Thoracic aorta (tissue), 2 donors: ENCODE results near the gene CYTH1. TPM values are rescaled to one million over a fixed set of nuclear protein-coding genes. Genes with fewer than 3 reads are reported as not detected.

ENCODE experiments used
- ATAC-seq: fragments of 150-250 bp; one replicate; pipeline ENCODE4 v1.8.0; 2017; ENCODE audit warnings: low read depth; ENCODE audit not compliant: insufficient number of reproducible peaks, low FRiP score
- DNase-seq: peaks from one replicate; pipeline ENCODE4 v3.0.0-alpha.2; 2020; ENCODE audit warnings: low spot score
- H3K27ac ChIP-seq, 2 donors: fragments of 200-600 bp; sonication (generic); 1 replicate in 1 of 2; 2 replicates in 1 of 2; pipeline ENCODE4 v1.5.1; 2016; ENCODE audit warnings: mild to moderate bottlenecking in 2 of 2, moderate library complexity in 2 of 2
- H3K27me3 ChIP-seq: fragments of 200-600 bp; sonication (generic); replicated peaks from 2 replicates; pipeline ENCODE4 v1.6.0; 2016; ENCODE audit warnings: mild to moderate bottlenecking; ENCODE audit not compliant: insufficient read depth
- H3K36me3 ChIP-seq: fragments of 200-600 bp; sonication (generic); one replicate; pipeline ENCODE4 v1.5.1; 2016
- H3K4me1 ChIP-seq, 2 donors: fragments of 200-600 bp; sonication (generic); 1 replicate in 1 of 2; 2 replicates in 1 of 2; pipeline versions ENCODE4 v1.5.1 to v1.6.0; 2016; ENCODE audit warnings: low read depth in 2 of 2, mild to moderate bottlenecking in 1 of 2; ENCODE audit not compliant: control insufficient read depth in 1 of 2
- H3K4me3 ChIP-seq: fragments of 200-600 bp; sonication (generic); 2 replicates; pipeline ENCODE4 v1.5.1; 2016; ENCODE audit warnings: mild to moderate bottlenecking
- H3K9me3 ChIP-seq: fragments of 200-600 bp; sonication (generic); 2 replicates; pipeline ENCODE4 v1.5.1; 2016
- CTCF ChIP-seq: fragments of 200-600 bp; sonication (generic); IDR thresholded peaks from one replicate; pipeline ENCODE4 v1.5.1; 2019; ENCODE audit warnings: antibody characterized with exemption
- total RNA-seq, 2 donors: library from RNA; depleted of rRNA; stranded (reverse); fragments of >200 nt; gene quantifications; one replicate each; pipeline versions ENCODE4 v1.1.0 to v1.2.3, GENCODE V29; 2016

CYTH1 gene
- total RNA-seq, 2 donors from 2014 or later, result 79.2 to 79.4 TPM

DNA sequence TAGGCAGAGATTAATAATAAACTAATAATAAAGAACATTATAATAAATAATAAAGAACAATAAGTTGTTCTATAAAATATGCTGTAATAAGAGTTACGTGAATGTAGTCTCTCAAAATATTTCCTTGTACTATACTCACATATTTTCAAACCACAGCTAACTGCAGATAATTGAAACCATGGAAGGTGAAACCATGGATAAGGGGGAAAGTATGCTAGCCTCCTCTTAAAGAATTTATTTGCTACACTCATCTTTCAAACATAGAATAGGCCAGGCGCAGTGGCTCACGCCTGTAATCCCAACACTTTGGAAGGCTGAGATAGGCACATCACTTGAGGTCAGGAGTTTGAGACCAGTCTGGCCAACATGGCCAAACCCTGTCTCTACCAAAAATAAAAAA, 18.5 kb downstream of the CYTH1 start:
- H3K27me3 ChIP-seq, result no peaks in the 10 kb centered on the region
- no peak for ATAC-seq
- no peak overlapping the region for H3K27ac ChIP-seq
- H3K36me3 ChIP-seq, result no peaks in the 10 kb centered on the region
- no peaks in the 10 kb centered on the region for H3K9me3 ChIP-seq
- H3K4me1 ChIP-seq, result peaks cover 0 to 2% of the 10 kb centered on the region in 2 donors
- H3K4me3 ChIP-seq, result no peak overlapping the region
- no peak for TF ChIP-seq CTCF
- no peak for DNase-seq

- peaks cover 7 to 18% of the 10 kb centered on the region in 2 donors for H3K4me1 ChIP-seq
- no peak for TF ChIP-seq CTCF
Observed at GRCh38 chr17:78761789-78762406, 20.2 kb downstream of the CYTH1 start.

DNA sequence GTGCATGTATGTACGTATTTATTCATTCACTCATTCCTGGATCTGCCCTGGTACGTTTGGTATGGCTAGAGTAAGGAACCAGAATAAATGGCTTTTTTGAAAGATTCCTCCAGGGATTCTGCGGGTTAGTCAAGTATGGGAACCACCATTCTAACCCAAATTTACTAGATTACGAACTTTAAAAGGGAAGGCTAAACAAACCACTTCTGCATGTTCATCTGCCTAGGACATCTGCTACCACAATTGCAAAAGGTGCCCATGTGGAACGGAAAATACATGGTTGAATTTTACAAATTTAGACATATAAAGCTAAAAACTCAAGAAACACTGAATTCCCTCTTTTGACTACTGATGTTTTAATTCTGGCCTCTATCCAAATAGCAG, 22.1 kb downstream of the CYTH1 start:
- no peak overlapping the region for H3K4me3 ChIP-seq
- H3K36me3 ChIP-seq, result no peaks in the 10 kb centered on the region
- no peaks in the 10 kb centered on the region for H3K9me3 ChIP-seq
- DNase-seq, result no peak
- no peak overlapping the region for H3K27ac ChIP-seq
- ATAC-seq, result no peak
- H3K27me3 ChIP-seq, result no peaks in the 10 kb centered on the region
- H3K4me1 ChIP-seq, result peaks cover 7 to 18% of the 10 kb centered on the region in 2 donors
- no peak for TF ChIP-seq CTCF

More at GRCh38 chr17:78761789-78762406, 20.2 kb downstream of the CYTH1 start:
- Histone ChIP-seq H3K9me3 (no peaks in the 10 kb centered on the region), H3K27me3 (no peaks in the 10 kb centered on the region), H3K36me3 (no peaks in the 10 kb centered on the region), H3K27ac (no peak overlapping the region), H3K4me3 (no peak overlapping the region)
- ATAC-seq (no peak), DNase-seq (no peak)

- Histone ChIP-seq H3K27me3 (no peaks in the 10 kb centered on the region), H3K9me3 (no peaks in the 10 kb centered on the region), H3K4me3 (no peak overlapping the region), H3K4me1 (peaks cover 7 to 18% of the 10 kb centered on the region in 2 donors), H3K36me3 (no peaks in the 10 kb centered on the region), H3K27ac (no peak overlapping the region)
- ATAC-seq (no peak), DNase-seq (no peak)
- TF ChIP-seq CTCF, result no peak
Observed at GRCh38 chr17:78759203-78759968, 22.7 kb downstream of the CYTH1 start.

DNA sequence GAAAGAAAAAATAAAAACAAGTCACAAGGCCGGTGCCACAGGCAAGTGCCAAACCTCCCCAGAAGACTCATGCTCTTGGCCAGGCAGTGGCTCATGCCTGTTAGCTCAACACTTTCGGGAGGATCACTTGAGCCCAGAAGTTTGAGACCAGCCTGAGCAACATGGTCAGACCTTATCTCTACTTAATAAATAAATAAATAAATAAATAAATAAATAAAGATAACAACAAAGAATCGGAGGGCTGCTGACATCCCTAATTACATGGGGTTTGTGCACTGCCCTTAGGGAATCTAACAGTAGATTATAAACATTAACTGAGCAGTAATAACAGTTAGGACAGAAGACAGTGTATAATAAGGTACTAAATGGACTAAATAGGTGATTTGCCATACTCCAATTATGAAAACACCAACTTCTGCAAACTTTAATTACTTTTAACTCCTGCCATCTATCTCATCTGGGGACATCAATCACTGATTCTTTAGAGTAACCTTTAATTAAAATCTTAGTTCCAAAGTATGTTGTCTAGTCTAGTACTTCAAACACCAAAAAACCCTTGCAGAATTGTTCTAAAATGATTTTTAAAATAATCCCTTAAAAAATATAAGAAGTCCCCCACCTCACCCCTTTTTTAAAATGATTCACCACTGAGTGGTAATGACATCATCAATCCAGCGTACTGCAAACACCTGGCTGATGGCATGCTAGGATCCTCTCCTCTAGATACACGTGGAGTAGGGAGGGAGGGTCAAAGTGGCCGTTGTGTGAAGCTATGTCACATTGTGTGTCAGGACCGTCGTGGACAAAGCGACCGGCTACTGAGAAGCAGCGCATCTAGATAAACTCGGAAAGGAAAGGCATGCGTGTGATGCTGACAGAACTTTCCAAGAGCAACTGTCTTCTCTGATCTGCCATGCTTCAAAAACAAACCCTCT, 28.5 kb downstream of the CYTH1 start:
- Histone ChIP-seq H3K27me3 (no peaks in the 10 kb centered on the region), H3K9me3 (no peaks in the 10 kb centered on the region), H3K27ac (no peak overlapping the region), H3K4me1 (peaks cover 16% of the 10 kb centered on the region in 2 donors), H3K4me3 (no peak overlapping the region), H3K36me3 (no peaks in the 10 kb centered on the region)
- no peak for DNase-seq
- no peak for TF ChIP-seq CTCF
- no peak for ATAC-seq
